ENCODE data around the gene PRKCA.

The PRKCA gene

DNA sequence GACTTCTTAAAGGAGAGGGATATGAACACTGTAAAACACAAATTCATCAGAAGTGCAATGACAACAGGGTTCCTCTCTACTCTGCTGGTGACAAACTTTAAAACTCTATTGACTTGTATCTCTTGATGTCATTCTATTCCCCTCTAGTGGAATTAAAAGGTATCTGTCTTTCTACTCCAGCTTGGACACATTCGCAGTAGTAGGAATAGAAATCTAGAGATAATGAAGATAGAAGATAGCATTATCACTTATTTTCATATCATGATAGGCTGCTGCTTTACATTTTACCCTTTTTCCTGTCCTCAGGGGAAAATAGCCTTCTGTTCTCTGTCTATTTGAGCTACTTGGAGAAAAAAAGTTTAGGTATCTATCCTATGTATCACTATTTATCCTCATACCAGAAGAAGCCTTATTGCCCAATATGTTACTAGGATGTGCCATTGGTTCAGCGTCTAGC is 322.9 kb downstream of the PRKCA start:
- no peak overlapping the region for H3K27ac ChIP-seq
- ChIA-PET POLR2A (ENCODE audit: low non-redundant PET) (no interaction called here), CTCF (interaction anchor here (0.6 to 1.0 kb wide), 8 partner anchors 26 to 1316 kb away, joined by 3 to 4 read pairs (median 3); no protein-coding TSS in a partner anchor)
- peak; percentile 48 for DNase-seq (ENCODE audit: low spot score)
- TF ChIP-seq, protein P1, sequence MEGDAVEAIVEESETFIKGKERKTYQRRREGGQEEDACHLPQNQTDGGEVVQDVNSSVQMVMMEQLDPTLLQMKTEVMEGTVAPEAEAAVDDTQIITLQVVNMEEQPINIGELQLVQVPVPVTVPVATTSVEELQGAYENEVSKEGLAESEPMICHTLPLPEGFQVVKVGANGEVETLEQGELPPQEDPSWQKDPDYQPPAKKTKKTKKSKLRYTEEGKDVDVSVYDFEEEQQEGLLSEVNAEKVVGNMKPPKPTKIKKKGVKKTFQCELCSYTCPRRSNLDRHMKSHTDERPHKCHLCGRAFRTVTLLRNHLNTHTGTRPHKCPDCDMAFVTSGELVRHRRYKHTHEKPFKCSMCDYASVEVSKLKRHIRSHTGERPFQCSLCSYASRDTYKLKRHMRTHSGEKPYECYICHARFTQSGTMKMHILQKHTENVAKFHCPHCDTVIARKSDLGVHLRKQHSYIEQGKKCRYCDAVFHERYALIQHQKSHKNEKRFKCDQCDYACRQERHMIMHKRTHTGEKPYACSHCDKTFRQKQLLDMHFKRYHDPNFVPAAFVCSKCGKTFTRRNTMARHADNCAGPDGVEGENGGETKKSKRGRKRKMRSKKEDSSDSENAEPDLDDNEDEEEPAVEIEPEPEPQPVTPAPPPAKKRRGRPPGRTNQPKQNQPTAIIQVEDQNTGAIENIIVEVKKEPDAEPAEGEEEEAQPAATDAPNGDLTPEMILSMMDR (conservative IDR thresholded peaks at IDR 0.05; ENCODE audit: low read depth): peak; percentile 74

DNA sequence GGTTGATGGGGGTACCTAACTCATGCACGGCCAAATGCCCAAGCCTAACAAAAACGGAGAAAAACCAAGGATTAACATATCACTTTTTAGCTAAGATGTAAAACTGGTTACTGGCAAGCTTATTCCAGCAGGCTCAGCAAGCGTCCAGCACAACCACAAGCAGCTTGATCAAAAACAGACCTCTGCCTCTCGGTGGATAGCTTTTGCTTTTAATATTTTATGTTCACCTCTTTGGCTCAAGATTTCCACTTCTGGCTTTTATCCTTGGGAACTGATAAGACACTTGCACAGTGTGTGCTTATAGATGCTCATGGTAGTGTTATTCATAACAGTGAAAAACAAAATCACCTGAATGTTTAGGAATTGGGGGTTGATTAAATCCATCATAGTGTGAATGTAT is 325.6 kb downstream of the PRKCA start:
- no peak for DNase-seq (ENCODE audit: low spot score)
- POLR2A ChIA-PET (ENCODE audit: low non-redundant PET): no interaction called here
- no peak overlapping the region for H3K27ac ChIP-seq
- TF ChIP-seq, protein P1 (conservative IDR thresholded peaks at IDR 0.05; ENCODE audit: low read depth): no peak
- CTCF ChIA-PET: interaction anchor here (0.5 to 0.7 kb wide), 2 partner anchors 449 to 566 kb away, joined by 3 read pairs; no protein-coding TSS in a partner anchor

DNA sequence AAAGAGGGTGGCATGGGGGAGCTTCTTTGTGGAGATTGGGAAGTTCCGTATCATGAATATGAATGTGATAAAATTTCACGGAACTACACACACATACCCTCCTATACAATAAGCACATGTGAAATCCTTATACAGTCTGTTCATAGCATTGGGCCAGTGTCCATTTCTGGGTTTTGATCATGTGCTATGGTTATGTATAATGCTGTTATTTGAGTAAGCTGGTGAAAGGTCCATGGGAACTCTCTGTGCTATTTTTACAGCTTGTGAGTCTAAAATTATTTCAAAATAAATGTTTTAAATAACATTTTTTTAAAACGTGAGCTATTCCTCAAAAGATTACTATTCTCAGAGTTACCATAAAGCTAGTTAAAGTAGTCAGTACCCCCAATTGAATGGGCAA is 327.3 kb downstream of the PRKCA start:
- CTCF ChIA-PET: interaction anchor here (0.6 kb wide), 2 partner anchors 270 to 365 kb away, joined by 3 read pairs; no protein-coding TSS in a partner anchor
- no peak overlapping the region for H3K27ac ChIP-seq
- TF ChIP-seq, protein P1 (conservative IDR thresholded peaks at IDR 0.05; ENCODE audit: low read depth): no peak
- POLR2A ChIA-PET (ENCODE audit: low non-redundant PET): no interaction called here
- DNase-seq (ENCODE audit: low spot score): no peak

DNA sequence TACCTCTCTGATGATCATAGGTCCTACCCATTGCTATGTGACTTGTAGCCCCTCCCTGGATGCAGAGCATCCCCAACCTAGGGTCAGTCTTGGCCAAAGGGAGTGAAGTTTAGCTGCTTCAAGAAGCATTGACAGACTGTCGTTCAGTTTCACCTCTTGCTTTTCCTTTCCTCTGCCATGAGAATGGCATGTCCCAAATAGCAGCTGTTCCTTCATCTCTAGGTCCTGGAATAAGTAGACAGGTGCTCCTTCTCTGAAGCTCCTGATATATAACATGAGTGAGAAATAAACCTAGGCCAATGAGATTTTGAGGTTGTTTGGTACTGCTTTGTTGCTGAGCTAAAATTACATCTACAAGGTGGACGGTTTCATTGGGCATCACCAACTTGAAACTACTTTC is 328.0 kb downstream of the PRKCA start:
- TF ChIP-seq, protein P1 (conservative IDR thresholded peaks at IDR 0.05; ENCODE audit: low read depth): no peak
- POLR2A ChIA-PET (ENCODE audit: low non-redundant PET): no interaction called here
- no peak overlapping the region for H3K27ac ChIP-seq
- CTCF ChIA-PET: interaction anchor here (0.6 kb wide), 1 partner anchor 270 kb away, joined by 3 read pairs; no protein-coding TSS in a partner anchor
- DNase-seq (ENCODE audit: low spot score): no peak

DNA sequence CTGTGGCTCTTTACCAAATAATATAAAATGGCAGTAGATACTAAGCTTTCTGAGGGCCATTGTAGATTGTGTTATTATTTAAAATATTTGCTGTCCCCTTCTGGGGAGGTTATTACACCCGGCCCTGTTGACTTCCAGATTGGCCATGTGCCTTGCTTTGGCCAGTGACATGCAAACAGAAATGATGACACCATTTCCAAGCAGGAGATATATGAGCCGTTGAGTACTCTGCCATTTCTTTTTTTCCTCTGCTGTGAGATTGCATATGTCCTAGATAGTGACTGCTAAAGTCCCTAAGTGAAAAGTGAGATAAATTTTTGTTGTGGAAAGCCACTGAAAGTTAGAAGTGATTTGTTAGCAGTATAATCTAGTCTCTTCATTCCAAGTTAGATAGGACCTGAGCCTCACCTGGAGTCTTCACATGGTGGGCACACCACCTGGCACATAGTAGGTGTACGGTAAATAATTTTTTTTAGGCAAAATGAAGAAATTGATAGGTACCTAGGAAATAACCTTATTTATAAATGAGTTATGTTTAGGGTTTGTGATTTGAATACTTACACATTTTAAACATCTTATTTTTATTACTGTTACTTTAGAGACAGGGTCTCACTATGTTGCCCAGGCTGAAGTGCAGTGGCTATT is 328.5 kb downstream of the PRKCA start:
- no peak for DNase-seq (ENCODE audit: low spot score)
- TF ChIP-seq, protein P1 (conservative IDR thresholded peaks at IDR 0.05; ENCODE audit: low read depth): no peak
- H3K27ac ChIP-seq: no peak overlapping the region
- CTCF ChIA-PET: no interaction called here
- POLR2A ChIA-PET (ENCODE audit: low non-redundant PET): no interaction called here

DNA sequence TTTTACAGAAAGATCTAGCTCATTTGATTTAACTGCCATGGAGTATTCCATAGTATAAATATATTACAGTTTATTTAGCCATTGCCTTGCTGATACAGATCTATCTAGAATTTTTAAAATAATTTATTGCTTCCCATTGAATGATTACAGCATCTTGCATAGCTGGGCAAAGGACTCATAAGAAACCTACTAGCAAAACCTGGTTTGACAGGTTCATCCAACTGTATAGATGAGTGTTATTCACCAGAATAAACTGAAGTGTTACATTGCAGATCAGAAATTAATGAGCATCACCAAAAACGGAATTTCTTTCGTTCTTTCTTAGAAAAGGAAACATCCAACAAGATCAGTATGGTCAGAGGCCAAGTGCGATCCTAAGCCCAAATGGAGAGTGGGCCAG is 330.3 kb downstream of the PRKCA start:
- CTCF ChIA-PET: no interaction called here
- no peak for DNase-seq (ENCODE audit: low spot score)
- TF ChIP-seq, protein P1 (conservative IDR thresholded peaks at IDR 0.05; ENCODE audit: low read depth): no peak

More for the DNA sequence above, 330.3 kb downstream of the PRKCA start:
- no peak overlapping the region for H3K27ac ChIP-seq
- POLR2A ChIA-PET (ENCODE audit: low non-redundant PET): no interaction called here
